ENCODE measurements around the gene MYBPC3.

Gene MYBPC3

DNA sequence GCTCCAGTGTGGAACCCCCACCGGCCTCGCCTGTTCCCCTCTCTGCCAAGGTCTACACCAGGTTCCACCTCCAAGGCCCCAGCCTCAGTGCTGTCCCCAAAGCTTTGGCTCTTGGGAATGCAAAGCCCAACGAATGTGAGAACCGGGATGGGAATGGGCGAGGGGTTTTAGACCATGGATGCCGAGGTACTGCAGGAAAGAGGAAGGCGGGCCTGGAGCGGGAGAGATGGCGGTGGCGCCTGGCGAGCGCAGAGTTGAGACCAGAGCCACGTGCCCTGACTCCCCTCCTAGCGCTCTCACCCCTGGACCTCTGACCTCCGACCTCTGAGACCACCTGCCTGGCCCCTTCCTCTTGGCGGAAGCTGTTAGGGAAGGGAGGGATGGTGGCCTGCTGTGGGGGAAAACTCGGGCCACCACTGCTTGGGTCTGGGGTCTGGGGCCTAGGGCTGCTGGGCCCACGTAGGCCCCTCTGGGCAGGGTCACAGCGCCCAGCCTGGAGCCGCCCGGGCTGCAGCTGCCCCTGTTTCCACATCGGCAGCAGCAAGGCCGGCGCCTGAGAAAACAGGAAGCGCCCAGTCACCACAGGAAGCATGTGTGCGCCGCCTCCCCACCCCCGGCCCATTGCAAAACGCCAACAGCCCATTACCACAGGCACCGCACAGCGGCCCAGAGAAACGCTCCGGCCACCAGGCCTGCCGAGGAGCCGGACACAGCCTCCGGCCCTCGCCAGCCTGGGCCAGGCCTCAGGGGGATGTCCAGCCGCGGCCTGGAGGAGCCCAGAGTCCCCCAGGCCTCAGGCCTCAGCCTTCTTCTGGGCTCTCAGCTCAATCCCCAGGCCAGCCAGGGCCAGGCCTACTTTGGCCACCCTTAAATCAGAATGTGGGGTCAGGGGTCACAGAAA, 42.1 kb upstream of the MYBPC3 start:
- no peak for DNase-seq (ENCODE audit: extremely low read depth, low read depth)
- TF ChIP-seq, protein P1, sequence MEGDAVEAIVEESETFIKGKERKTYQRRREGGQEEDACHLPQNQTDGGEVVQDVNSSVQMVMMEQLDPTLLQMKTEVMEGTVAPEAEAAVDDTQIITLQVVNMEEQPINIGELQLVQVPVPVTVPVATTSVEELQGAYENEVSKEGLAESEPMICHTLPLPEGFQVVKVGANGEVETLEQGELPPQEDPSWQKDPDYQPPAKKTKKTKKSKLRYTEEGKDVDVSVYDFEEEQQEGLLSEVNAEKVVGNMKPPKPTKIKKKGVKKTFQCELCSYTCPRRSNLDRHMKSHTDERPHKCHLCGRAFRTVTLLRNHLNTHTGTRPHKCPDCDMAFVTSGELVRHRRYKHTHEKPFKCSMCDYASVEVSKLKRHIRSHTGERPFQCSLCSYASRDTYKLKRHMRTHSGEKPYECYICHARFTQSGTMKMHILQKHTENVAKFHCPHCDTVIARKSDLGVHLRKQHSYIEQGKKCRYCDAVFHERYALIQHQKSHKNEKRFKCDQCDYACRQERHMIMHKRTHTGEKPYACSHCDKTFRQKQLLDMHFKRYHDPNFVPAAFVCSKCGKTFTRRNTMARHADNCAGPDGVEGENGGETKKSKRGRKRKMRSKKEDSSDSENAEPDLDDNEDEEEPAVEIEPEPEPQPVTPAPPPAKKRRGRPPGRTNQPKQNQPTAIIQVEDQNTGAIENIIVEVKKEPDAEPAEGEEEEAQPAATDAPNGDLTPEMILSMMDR (IDR thresholded peaks at IDR 0.05; ENCODE audit: low read depth, low read length), result no peak

DNA sequence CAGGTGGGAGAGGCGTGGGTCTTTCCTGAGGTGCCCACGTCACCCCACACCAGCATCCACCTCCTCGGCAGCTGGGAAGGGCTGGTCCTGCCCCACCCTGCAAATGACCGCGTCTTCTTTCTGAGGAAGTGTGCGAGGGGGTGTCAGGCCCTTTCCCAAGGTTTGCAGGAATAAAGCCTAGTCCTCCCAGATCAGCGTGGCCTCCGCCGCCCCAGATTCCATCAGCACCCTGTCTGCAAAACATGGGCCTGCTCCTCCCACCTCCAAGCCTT, 41.5 kb upstream of the MYBPC3 start:
- DNase-seq (ENCODE audit: extremely low read depth, low read depth), result no peak
- TF ChIP-seq, protein P1 (IDR thresholded peaks at IDR 0.05; ENCODE audit: low read depth, low read length), result no peak

DNA sequence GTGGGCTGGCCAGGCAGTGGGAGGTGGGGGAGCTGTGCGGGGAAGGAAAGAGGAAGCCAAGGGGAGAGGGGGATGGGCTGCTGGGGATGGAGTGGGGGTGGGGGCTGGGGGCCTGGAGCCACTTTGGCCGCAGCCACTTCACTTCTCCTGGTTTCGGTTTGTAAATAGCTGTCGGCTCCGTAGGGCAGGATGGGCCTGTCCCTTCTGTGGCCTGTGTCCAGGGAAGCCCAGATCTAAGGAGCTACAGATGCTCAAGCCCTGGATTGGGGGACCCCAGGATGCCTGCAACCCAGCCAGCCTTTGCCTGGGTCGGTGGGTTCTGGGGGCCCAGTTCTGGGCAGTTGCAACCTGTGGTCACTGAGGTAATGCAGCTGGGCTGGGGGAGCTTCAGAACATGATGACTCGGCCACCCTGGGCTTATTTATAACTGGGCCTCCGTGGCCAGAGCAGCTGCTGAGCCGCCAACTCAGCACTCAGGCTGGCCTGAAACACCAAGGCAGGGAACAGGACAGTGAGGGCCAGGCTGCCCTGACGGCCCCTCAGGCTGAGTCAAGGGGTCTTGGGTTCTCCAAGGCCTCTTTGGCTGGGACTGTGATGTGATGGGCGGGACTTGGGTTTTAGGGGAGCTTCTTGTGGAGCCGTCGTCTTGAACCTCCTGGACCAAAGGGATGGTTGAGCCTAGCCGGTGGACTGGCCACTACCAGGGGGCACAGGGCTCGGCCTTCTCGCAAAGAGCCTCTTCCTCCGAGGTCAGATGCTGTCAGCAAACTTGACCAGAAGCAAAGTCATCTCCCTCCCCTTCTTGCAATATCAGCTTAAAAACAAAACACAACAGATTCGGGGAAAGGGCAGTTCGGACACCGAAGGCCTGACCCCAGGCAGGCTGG, 40.9 kb upstream of the MYBPC3 start:
- no peak for DNase-seq (ENCODE audit: extremely low read depth, low read depth)
- TF ChIP-seq, protein P1 (IDR thresholded peaks at IDR 0.05; ENCODE audit: low read depth, low read length), result no peak

DNA sequence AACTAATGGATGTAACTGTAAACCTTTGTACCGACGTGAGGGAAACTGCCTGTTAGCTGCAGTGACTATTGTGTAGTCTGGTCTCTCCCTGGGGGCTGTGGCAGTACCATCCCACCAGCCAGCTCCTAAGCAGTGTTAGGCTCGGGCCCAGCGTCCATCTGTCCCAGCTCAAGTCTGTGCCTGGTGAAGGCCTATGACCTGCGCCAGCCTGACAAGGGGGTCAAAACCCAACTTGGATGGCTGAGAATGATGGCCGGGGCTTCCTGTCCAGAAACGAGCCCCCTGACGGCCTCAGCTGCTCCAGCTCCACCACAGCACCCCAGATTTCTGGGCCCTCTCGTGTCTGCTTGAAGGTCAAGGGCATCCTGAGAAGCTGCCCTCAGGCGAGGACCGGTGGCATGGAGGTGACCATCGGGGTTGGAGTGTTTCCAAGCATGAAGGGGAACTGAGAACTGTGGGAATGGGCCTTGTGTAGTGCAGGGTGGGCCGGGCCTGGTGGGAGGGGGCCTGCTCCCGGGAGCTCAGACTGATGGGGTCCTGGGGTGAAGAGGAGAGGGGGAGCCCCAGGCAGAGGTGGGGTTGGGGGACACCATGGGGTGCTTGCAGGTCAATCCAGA, 40.2 kb upstream of the MYBPC3 start:
- TF ChIP-seq, protein P1 (IDR thresholded peaks at IDR 0.05; ENCODE audit: low read depth, low read length), result no peak
- no peak for DNase-seq (ENCODE audit: extremely low read depth, low read depth)

DNA sequence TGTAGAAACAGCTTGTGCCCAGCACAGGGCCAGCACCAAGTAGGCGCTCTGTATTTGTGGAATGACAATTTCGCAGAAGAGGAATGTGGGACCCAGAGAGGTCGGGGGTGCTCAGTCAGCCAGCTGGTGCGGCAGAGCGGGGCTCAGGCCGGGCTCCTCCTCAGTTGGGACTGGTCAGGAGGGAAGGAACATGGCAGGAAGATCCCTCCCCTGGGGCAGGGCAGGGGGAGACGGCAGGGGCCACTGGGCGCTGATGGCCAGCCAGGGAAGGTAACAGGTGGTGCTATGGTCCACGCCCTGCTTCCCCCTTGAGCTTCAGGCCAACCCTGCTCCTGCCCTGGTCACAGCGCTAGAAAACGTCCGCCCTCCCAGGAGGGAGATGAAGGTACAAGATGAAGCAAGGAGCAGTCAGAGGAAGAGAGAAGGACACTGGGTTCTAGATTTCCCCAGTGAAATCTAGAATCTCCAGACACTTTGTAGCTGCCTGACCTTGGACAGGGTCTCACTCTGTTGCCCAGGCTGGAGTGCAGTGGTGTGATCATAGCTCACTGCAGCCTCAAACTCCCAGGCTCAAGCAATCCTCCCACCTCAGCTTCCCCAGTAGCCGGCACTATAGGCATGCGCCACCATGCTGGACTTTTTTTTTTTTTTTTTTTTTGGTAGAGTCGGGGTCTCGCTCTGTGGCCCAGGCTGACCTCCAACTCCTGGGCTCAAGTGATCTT, 39.4 kb upstream of the MYBPC3 start:
- TF ChIP-seq, protein P1 (IDR thresholded peaks at IDR 0.05; ENCODE audit: low read depth, low read length), result no peak
- no peak for DNase-seq (ENCODE audit: extremely low read depth, low read depth)

DNA sequence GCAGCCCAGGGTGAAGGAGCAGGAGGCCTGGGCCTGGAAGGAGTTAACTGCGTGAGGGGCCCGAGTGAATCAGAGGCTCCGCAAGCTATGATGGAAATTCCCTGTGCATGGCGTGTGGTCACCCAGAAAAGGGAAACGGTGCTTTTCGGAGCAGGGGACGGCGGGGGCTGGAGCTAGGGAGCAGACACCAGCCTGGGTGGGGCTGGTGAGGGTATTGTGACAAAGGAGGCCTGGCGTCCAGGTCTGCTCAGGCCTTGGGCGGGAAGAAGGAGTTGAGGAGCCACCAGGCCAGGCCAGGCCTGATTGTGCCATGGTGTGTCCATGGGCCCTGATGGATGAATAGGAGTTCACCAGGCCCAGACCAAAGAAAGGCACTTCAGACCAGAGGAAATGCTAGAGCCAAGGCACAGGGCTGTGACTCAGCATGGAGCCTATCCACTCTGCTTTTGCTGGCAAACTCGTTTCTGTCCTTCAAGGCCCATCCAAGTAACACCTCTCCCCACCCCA, 38.6 kb upstream of the MYBPC3 start:
- DNase-seq (ENCODE audit: extremely low read depth, low read depth), result no peak
- TF ChIP-seq, protein P1 (IDR thresholded peaks at IDR 0.05; ENCODE audit: low read depth, low read length), result no peak

All from AG09319 (cell line).